K562 (cell line): Measurements from ENCODE around the gene CNPY4. TPM values are rescaled to one million over a fixed set of nuclear protein-coding genes. Genes with fewer than 3 reads are reported as not detected.

Experiments
- DDX20 ChIP-seq: fragments of 450-650 bp; IDR thresholded peaks from 2 replicates; pipeline ENCODE4 v1.6.1; 2016; ENCODE audit warnings: missing genetic modification characterization, low read depth, mild to moderate bottlenecking, missing compliant biosample characterization, moderate library complexity
- HCFC1 ChIP-seq: IDR thresholded peaks from 2 replicates; pipeline ENCODE4 v1.6.1; 2012; ENCODE audit warnings: low read depth, low read length, improper control_type of control experiment
- HMGN3 ChIP-seq: IDR thresholded peaks from 2 replicates; pipeline ENCODE4 v1.6.1; 2011; ENCODE audit warnings: borderline replicate concordance, low read depth, mild to moderate bottlenecking, mixed read lengths, low read length; ENCODE audit not compliant: insufficient read length; ENCODE audit errors: extremely low read depth
- KDM1A ChIP-seq, 2 experiments: fragments of 450-650 bp; IDR thresholded peaks; 2 replicates each; pipeline ENCODE4 v1.6.1; 2016; ENCODE audit warnings: mild to moderate bottlenecking in 2 of 2
- MYBL2 ChIP-seq, 2 experiments: fragments of 450-650 bp in 1 of 2; sonication (generic) in 1 of 2; formaldehyde crosslinking in 1 of 2; IDR thresholded peaks; 2 replicates each; pipeline versions ENCODE4 v1.6.1 to v1.8.1; 2017 to 2022; ENCODE audit warnings: borderline replicate concordance in 1 of 2, inconsistent platforms in 1 of 2, low read depth in 1 of 2, mild to moderate bottlenecking in 1 of 2, missing genetic modification reagents in 1 of 2, moderate library complexity in 1 of 2
- NCOR1 ChIP-seq: fragments of 450-650 bp; IDR thresholded peaks from 2 replicates; pipeline ENCODE4 v1.6.1; 2016; ENCODE audit warnings: mild to moderate bottlenecking, moderate library complexity
- NFRKB ChIP-seq: fragments of 450-650 bp; IDR thresholded peaks from 2 replicates; pipeline ENCODE4 v1.6.1; 2016; ENCODE audit warnings: low read depth
- POLR2A ChIP-seq: fragments of 450-650 bp; conservative IDR thresholded peaks from 2 replicates; pipeline ENCODE4 v1.6.1; 2016
- TEAD4 ChIP-seq, 2 experiments: sonication (generic) in 1 of 2; formaldehyde crosslinking in 1 of 2; IDR thresholded peaks; 2 replicates each; pipeline versions ENCODE4 v1.6.1 to v1.8.0; 2012 to 2022; ENCODE audit warnings: borderline replicate concordance in 1 of 2, inconsistent platforms in 1 of 2, low read length in 1 of 2, mild to moderate bottlenecking in 1 of 2, missing genetic modification reagents in 1 of 2
- ZBTB1 ChIP-seq: sonication (generic); formaldehyde crosslinking; IDR thresholded peaks from 2 replicates; pipeline ENCODE4 v1.8.1; 2023; ENCODE audit warnings: missing genetic modification reagents, low read depth, mild to moderate bottlenecking, borderline replicate concordance
- ZFP30 ChIP-seq: fragments of 250-450 bp; sonication (Bioruptor Pico); IDR thresholded peaks from 2 replicates; pipeline ENCODE4 v1.8.0; 2022; ENCODE audit warnings: moderate library complexity, mild to moderate bottlenecking, inconsistent platforms, borderline replicate concordance
- ZFX ChIP-seq: sonication (generic); formaldehyde crosslinking; IDR thresholded peaks from 2 replicates; pipeline ENCODE4 v1.8.0; 2022; ENCODE audit warnings: mild to moderate bottlenecking, missing genetic modification reagents, moderate library complexity
- polyA plus RNA-seq, 8 experiments: library from polyadenylated mRNA; depleted of rRNA in 4 of 8; stranded (reverse) in 5 of 8; unstranded in 3 of 8; fragments of >200 nt; fragmentation: Nextera tagmentation in 2 of 8; fragmentation: Illumina TruSeq in 1 of 8; extraction: Ambion mirVana in 2 of 8; extraction: Trizol in 1 of 8; gene quantifications; 2 replicates each; pipeline versions ENCODE4 v1.2.1 to v1.2.3, GENCODE V29; 2011 to 2014; ENCODE audit warnings: inconsistent platforms in 1 of 8, missing spikeins in 1 of 8
- total RNA-seq, 7 experiments: library from RNA; depleted of rRNA in 6 of 7; stranded (reverse); fragments of >200 nt in 6 of 7; fragmentation: Illumina TruSeq in 2 of 7; extraction: Trizol in 2 of 7; gene quantifications; 2 replicates each; pipeline versions ENCODE4 v1.2.1 to v1.2.3, GENCODE V29; 2011 to 2021; ENCODE audit warnings: low replicate concordance in 1 of 7
- TF ChIP-seq, protein P1 (sequence below): sonication (generic); formaldehyde crosslinking; IDR thresholded peaks from 2 replicates; pipeline ENCODE4 v1.8.1; 2023; ENCODE audit warnings: mild to moderate bottlenecking, missing genetic modification reagents
- TF ChIP-seq, protein P2 (sequence below): fragments of 450-650 bp; formaldehyde crosslinking; IDR thresholded peaks from 2 replicates; pipeline ENCODE4 v1.4.0; 2022; ENCODE audit warnings: mild to moderate bottlenecking, moderate library complexity
- TF ChIP-seq, protein P3 (sequence below): sonication (generic); formaldehyde crosslinking; IDR thresholded peaks from 2 replicates; pipeline ENCODE4 v1.8.0; 2023; ENCODE audit warnings: mild to moderate bottlenecking, missing genetic modification reagents

CNPY4 gene
- total and polyA plus RNA-seq, 9 of the 15 experiments (the other 6 are each of a cell fraction or from before 2014, with no cell fraction given) = 1.9 to 11.2 (median 7.0) TPM

DNA sequence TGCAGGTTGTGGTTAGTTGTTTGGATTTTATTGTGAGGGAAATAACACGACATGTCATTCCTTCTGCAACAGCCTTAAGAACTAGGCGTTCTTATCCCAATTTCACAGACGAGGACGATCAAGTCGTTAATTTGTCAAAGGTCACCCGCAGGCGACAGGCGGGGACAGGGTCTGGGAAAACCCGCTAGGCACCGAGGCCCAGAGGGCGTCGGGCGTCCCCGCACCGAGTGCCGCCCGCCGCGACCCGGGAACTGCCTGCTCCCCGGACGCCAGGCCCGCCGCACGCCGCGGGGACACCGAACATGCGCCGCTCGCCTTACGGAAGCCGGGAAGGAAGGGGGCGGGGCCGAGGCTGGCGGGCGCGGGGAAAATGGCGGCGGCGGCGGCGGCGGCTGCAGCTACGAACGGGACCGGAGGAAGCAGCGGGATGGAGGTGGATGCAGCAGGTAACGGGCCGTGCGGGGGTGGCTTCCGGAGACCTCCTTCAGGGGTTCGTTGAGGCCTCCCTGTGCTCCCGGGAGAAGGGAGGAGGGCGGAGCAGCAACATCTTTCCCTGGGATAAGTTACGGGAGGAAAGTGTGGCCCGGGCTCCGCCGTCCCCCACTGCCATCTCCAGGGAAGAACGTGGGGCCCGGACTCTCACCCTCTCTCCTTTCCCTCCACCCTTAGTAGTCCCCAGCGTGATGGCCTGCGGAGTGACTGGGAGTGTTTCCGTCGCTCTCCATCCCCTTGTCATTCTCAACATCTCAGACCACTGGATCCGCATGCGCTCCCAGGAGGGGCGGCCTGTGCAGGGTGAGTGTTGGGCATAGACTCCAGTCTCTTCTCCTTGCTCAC, 30.6 kb upstream of the CNPY4 start, which contains the start of gene COPS6 (continued):
- TF ChIP-seq, protein P1, sequence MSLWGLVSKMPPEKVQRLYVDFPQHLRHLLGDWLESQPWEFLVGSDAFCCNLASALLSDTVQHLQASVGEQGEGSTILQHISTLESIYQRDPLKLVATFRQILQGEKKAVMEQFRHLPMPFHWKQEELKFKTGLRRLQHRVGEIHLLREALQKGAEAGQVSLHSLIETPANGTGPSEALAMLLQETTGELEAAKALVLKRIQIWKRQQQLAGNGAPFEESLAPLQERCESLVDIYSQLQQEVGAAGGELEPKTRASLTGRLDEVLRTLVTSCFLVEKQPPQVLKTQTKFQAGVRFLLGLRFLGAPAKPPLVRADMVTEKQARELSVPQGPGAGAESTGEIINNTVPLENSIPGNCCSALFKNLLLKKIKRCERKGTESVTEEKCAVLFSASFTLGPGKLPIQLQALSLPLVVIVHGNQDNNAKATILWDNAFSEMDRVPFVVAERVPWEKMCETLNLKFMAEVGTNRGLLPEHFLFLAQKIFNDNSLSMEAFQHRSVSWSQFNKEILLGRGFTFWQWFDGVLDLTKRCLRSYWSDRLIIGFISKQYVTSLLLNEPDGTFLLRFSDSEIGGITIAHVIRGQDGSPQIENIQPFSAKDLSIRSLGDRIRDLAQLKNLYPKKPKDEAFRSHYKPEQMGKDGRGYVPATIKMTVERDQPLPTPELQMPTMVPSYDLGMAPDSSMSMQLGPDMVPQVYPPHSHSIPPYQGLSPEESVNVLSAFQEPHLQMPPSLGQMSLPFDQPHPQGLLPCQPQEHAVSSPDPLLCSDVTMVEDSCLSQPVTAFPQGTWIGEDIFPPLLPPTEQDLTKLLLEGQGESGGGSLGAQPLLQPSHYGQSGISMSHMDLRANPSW = peak; percentile 54; the same call in 1 of the 2 replicates
- TF ChIP-seq HCFC1 (peak; percentile 66), KDM1A (IDR thresholded peaks at IDR 0.05) (no peak), POLR2A (peak; percentile 93), ZBTB1 (CRISPR knock-in tag) (peak; percentile 94), NCOR1 (peak; percentile 57), TEAD4 (IDR thresholded peaks at IDR 0.05; ENCODE audit: low read length) (peak; percentile 53), TEAD4 (CRISPR knock-in tag; IDR thresholded peaks at IDR 0.05; ENCODE audit: borderline replicate concordance) (peak; percentile 98), NFRKB (peak; percentile 94), HMGN3 (peak; percentile 88), ZFP30 (CRISPR knock-in tag) (no peak), DDX20 (no peak), MYBL2 (IDR thresholded peaks at IDR 0.05; ENCODE audit: low read depth) (no peak), MYBL2 (CRISPR knock-in tag; IDR thresholded peaks at IDR 0.05; ENCODE audit: borderline replicate concordance) (peak; percentile 64; the same call in 1 of the 2 replicates), ZFX (CRISPR knock-in tag) (peak; percentile 98)
- TF ChIP-seq, protein P2, sequence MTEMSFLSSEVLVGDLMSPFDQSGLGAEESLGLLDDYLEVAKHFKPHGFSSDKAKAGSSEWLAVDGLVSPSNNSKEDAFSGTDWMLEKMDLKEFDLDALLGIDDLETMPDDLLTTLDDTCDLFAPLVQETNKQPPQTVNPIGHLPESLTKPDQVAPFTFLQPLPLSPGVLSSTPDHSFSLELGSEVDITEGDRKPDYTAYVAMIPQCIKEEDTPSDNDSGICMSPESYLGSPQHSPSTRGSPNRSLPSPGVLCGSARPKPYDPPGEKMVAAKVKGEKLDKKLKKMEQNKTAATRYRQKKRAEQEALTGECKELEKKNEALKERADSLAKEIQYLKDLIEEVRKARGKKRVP (CRISPR knock-in tag) = 0 out of 2 replicates have a peak, but pooled peaks have one; percentile 27
- TF ChIP-seq, protein P3, sequence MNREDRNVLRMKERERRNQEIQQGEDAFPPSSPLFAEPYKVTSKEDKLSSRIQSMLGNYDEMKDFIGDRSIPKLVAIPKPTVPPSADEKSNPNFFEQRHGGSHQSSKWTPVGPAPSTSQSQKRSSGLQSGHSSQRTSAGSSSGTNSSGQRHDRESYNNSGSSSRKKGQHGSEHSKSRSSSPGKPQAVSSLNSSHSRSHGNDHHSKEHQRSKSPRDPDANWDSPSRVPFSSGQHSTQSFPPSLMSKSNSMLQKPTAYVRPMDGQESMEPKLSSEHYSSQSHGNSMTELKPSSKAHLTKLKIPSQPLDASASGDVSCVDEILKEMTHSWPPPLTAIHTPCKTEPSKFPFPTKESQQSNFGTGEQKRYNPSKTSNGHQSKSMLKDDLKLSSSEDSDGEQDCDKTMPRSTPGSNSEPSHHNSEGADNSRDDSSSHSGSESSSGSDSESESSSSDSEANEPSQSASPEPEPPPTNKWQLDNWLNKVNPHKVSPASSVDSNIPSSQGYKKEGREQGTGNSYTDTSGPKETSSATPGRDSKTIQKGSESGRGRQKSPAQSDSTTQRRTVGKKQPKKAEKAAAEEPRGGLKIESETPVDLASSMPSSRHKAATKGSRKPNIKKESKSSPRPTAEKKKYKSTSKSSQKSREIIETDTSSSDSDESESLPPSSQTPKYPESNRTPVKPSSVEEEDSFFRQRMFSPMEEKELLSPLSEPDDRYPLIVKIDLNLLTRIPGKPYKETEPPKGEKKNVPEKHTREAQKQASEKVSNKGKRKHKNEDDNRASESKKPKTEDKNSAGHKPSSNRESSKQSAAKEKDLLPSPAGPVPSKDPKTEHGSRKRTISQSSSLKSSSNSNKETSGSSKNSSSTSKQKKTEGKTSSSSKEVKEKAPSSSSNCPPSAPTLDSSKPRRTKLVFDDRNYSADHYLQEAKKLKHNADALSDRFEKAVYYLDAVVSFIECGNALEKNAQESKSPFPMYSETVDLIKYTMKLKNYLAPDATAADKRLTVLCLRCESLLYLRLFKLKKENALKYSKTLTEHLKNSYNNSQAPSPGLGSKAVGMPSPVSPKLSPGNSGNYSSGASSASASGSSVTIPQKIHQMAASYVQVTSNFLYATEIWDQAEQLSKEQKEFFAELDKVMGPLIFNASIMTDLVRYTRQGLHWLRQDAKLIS (CRISPR knock-in tag) = peak; percentile 99
